Brain microvascular endothelial cell (primary cell): ENCODE data around the gene PCDH15.
"Not testable (repeated sequence)": the region's sequence is repeated elsewhere in the genome, so short reads cannot be mapped to it uniquely, and the experiment has no call there.

Experiments
- DNase-seq: peaks from one replicate; pipeline ENCODE4 v3.0.0-alpha.2; 2020
- H3K27ac ChIP-seq: fragments of 250-450 bp; sonication (Bioruptor Pico); 2 replicates; pipeline ENCODE4 v1.5.1; 2020; ENCODE audit warnings: mild to moderate bottlenecking, moderate library complexity
- H3K27me3 ChIP-seq: fragments of 250-450 bp; sonication (Bioruptor Pico); replicated peaks from 2 replicates; pipeline ENCODE4 v1.5.1; 2020; ENCODE audit warnings: mild to moderate bottlenecking
- H3K36me3 ChIP-seq: fragments of 250-450 bp; sonication (Bioruptor Pico); replicated peaks from 2 replicates; pipeline ENCODE4 v1.5.1; 2020; ENCODE audit warnings: mild to moderate bottlenecking
- H3K4me3 ChIP-seq: 2 replicates; pipeline ENCODE4 v1.5.1; 2011; ENCODE audit warnings: low read depth, mild to moderate bottlenecking, control low read depth, low read length, moderate library complexity
- CTCF ChIP-seq: IDR thresholded peaks from 2 replicates; pipeline ENCODE4 v1.5.1; 2011; ENCODE audit warnings: low read depth, mild to moderate bottlenecking, moderate library complexity, low read length, control low read depth, inconsistent platforms; ENCODE audit errors: missing control alignments
- in situ Hi-C: cut with HindIII; loops from 2 replicates; pipeline ENCODE4 v1.10.0; 2017; ENCODE audit warnings: low sequenced_read_pairs, low pct_ligation_motif_present

The PCDH15 gene

GRCh38 chr10:54559498-54559897, 241.5 kb downstream of the PCDH15 start:
- no peaks in the 10 kb centered on the region for H3K36me3 ChIP-seq
- no peak overlapping the region for H3K4me3 ChIP-seq
- no peak overlapping the region for H3K27ac ChIP-seq
- in situ Hi-C loops = no loop called here
- no peak for TF ChIP-seq CTCF
- no peak for DNase-seq
- no peaks in the 10 kb centered on the region for H3K27me3 ChIP-seq

- DNase-seq = no peak
- in situ Hi-C loops = no loop called here
- TF ChIP-seq CTCF = no peak
- Histone ChIP-seq H3K27ac (no peak overlapping the region), H3K36me3 (no peaks in the 10 kb centered on the region), H3K27me3 (no peaks in the 10 kb centered on the region), H3K4me3 (no peak overlapping the region)
Measured at GRCh38 chr10:54554028-54554427, 247.0 kb downstream of the PCDH15 start.

GRCh38 chr10:54550016-54550415, 251.0 kb downstream of the PCDH15 start:
- no peaks in the 10 kb centered on the region for H3K36me3 ChIP-seq
- in situ Hi-C loops = no loop called here
- H3K27me3 ChIP-seq = no peaks in the 10 kb centered on the region
- no peak for DNase-seq
- H3K4me3 ChIP-seq = no peak overlapping the region
- H3K27ac ChIP-seq = no peak overlapping the region
- no peak for TF ChIP-seq CTCF

GRCh38 chr10:54531296-54531695, 269.7 kb downstream of the PCDH15 start:
- no peak for DNase-seq
- Histone ChIP-seq H3K36me3 (no peaks in the 10 kb centered on the region), H3K27ac (no peak overlapping the region), H3K27me3 (no peaks in the 10 kb centered on the region), H3K4me3 (no peak overlapping the region)
- TF ChIP-seq CTCF = no peak
- in situ Hi-C loops = no loop called here

GRCh38 chr10:54530299-54530698, 270.7 kb downstream of the PCDH15 start:
- no peak overlapping the region for H3K4me3 ChIP-seq
- TF ChIP-seq CTCF = no peak
- H3K27me3 ChIP-seq = no peaks in the 10 kb centered on the region
- in situ Hi-C loops = no loop called here
- no peaks in the 10 kb centered on the region for H3K36me3 ChIP-seq
- no peak overlapping the region for H3K27ac ChIP-seq
- DNase-seq = no peak

- Histone ChIP-seq H3K36me3 (no peaks in the 10 kb centered on the region), H3K4me3 (no peak overlapping the region), H3K27ac (no peak overlapping the region), H3K27me3 (no peaks in the 10 kb centered on the region)
- in situ Hi-C loops = no loop called here
- no peak for DNase-seq
- TF ChIP-seq CTCF = no peak
Measured at GRCh38 chr10:54525816-54526215, 275.2 kb downstream of the PCDH15 start.

- H3K4me3 ChIP-seq, H3K27ac ChIP-seq, H3K27me3 ChIP-seq, in situ Hi-C loops, H3K36me3 ChIP-seq, DNase-seq: not testable (repeated sequence)
Measured at GRCh38 chr10:54515244-54515643, 285.8 kb downstream of the PCDH15 start.
